SK-N-SH treated with all-trans-retinoic acid at 6 μM for 48 hours (cell line): ENCODE measurements around the gene OR4K5.
"Not testable (repeated sequence)": the region's sequence is repeated elsewhere in the genome, so short reads cannot be mapped to it uniquely, and the experiment has no call there.

Experiments used
- ARNTL ChIP-seq: fragments of 450-650 bp; formaldehyde crosslinking; IDR thresholded peaks from 2 replicates; pipeline ENCODE4 v1.5.0; 2020; ENCODE audit warnings: low read depth, mild to moderate bottlenecking, moderate library complexity, borderline replicate concordance
- ZFP3 ChIP-seq: fragments of 250-450 bp; sonication (Bioruptor Pico); IDR thresholded peaks from 2 replicates; pipeline ENCODE4 v1.5.0; 2020; ENCODE audit warnings: mild to moderate bottlenecking, moderate library complexity

DNA sequence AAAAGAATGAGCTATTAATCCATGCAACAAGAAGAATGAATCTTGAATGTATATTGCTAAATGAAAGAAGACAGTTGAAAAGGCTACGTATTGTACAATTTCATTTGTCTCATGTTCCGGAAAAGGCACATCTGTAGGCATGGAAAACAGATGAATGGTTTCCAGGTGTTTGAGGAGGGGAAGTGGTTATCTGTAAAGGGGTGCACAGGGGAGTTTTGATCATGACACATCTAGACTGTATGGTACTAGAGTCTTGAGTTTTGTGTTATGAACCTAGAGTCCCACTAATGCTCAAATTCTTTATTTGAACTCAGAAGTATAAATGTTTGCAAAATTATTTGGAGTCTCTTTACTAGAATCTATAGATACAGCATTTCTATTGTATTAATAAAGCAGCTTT is 49.3 kb downstream of the OR4K5 start:
- TF ChIP-seq ARNTL, ZFP3 (CRISPR knock-in tag): not testable (repeated sequence)
